HUDEP-2 (cell line): ENCODE data around the gene PDCL2.

Experiments used
- DNase-seq, 76 experiments: peaks; one replicate each; lab custom pipeline; 2025; ENCODE audit not compliant: unreplicated experiment in 76 of 76; lab: John Stamatoyannopoulos, UW

The PDCL2 gene

DNA sequence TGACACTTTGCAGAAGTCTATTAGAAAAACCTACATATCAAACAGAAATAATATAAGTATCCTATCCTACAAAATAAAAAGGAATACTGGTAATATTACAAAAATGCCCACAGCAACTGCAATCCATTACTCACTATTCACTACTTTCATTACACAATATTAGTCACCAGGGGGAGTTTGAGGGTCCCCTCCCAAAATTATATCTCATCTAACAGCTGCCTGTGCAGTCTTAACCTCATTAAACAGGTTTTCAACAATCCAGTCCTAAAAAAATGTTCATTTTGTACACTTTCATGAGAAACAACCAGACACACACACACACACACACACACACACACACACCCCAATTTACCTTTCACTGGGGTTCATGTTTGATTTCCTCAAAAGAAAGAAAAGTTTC is 48.2 kb downstream of the PDCL2 start:
- DNase-seq: peak in 11 of 76 experiments; percentile 1 to 31 (median 16)

DNA sequence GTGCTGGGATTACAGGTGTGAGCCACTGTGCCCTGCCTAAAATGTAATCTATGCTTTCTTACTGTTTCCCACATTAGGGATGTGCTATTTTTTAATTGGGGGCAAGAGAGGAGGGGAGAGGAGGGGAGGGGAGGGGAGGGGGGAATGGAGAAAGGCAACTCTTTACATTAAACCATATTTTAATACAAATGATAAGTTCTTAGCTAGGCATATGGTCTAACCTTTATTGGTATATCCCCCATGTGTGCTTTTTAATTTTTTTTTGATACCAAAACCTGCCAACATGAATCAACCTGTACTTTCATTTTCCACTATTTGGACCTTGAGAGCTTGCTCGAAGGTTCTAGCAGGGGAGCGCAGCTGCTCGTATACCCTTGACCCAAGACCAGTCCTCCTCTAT is 51.8 kb downstream of the PDCL2 start:
- DNase-seq: no peak

DNA sequence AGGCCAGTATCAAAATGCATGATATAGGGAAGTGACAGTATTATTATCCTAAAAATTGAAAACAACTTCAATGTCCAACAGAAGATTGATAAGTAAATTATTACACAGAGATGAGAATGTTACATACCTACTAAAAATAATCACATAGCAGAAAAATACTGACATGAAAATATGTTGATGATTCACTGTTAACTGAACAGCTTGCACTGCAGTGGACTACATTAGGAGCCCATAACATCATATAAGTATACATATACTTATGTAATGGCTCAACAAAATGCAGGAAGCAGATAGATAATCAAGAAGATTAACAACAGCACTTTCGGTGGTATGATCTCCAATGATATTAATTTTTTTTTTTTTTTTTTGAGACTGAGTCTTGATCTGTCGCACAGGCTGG is 52.4 kb downstream of the PDCL2 start:
- no peak for DNase-seq

DNA sequence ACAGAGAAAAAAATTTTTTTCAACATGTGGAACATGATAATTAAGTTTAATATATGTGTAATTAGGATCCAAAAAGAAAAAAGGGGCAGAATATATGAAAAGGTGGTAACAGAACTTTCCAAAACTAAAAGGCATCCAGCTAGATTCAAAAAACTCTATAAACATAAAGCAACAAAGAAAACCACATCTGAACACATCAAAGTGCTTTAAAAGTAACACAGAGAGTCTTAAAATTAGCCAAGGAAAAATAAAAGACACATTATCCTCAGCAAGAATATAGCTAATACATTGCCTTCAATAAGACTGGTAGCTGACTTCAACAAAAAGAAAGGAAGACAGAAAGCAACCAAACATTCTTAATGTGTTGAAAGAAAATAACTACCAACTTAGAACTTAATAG is 53.5 kb downstream of the PDCL2 start:
- no peak for DNase-seq

DNA sequence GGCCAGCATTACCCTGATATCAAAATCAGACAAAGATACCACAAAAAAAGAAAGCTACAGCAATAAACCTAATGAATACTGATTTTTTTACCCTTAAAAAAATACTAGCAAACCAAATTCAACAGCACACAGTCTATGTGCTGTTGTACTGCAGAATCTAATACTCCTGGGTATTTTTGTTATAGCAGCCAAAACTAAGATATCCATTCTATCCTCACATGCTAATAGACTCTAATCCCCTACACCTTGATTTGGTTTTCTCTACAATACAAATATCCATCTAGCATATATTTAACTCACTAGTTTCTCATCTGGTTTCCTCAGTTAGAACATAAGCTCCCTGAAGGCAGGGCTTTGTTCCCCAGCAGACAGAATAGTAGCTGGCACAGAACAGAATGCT is 57.7 kb downstream of the PDCL2 start:
- no peak for DNase-seq

DNA sequence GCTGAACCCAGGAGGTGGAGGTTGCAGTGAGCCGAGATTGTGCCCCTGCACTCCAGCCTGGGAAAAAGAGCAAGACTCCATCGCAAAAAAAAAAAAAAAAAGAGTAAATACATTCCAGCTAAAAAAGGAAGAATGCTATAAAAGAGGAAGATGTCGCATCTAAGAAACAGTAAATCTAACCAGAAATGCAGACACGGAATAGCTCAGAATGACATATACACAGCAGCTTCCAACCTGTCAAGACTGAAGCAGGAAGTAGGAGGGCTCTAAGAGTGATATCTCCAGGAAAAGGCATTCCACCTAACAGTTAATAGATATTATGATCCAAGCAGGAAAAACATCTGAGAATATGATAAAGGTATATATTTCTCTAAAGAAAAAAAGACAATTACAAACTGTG is 61.4 kb downstream of the PDCL2 start:
- DNase-seq: no peak

DNA sequence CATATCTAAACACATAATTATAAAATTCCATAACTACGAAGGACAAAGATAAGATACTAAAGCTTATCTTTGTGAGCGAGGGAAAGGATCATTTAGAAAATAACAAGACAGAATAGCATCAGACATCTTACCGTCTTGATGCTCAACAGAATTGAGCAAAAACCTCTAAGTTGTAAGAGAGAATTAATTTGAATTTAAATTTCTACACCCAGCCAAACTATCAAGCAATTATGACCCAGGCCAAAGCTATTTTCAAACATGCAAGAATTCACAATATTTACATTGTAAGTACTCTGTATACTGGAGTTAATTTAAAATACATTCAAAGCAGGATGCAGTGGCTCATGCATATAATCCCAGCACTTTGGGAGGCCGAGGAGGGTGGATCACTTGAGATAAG is 61.9 kb downstream of the PDCL2 start:
- no peak for DNase-seq

DNA sequence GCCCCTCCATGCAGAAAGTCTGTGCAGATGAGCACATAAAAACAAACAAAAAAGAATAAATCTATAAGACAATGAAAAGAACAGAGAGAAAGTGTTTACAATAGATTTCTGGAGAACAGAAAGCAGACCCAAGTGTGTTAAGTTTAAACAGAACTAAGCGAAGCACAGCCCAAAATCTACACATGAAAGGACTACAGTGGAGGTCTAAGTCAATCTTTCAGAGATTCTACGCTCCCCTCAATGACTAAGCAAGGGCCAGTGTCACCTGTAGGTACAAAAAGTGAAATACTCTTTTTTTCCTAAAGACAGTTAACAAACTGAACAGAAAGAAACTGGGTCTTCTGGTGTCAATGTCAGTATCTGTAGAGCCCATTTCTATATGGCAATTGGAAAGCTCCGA is 63.6 kb downstream of the PDCL2 start:
- DNase-seq: no peak

DNA sequence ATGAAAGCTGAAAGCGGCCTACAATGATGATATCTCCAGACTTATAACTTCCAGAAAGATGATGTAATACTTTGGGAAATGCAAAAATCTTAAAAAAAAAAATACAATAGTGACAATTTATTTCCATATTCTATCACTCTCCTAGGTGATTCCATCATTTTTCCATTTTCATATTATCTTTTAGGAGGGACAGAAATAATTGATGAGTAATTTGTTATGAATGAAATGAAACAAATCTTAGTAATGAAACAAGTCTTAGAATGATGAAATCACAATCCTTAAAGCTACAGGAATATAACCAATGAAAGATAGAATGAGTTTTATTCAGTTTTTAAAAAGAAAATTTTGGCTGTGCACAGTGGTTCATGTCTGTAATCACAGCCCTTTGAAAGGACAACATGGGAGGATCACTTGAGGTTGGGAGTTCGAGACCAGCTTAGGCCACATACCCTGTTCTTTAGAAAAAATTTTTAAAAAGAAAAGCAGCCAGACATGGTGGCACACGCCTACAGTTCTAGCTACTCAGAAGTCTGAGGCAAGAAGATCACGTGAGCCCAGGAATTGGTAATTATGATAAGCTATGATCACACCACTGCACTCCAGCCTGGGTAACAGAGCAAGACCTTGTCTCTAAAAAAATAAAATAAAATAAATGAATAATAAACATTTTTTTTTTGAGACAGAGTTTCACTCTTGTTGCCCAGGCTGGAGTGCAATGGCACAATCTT is 67.0 kb downstream of the PDCL2 start:
- no peak for DNase-seq

DNA sequence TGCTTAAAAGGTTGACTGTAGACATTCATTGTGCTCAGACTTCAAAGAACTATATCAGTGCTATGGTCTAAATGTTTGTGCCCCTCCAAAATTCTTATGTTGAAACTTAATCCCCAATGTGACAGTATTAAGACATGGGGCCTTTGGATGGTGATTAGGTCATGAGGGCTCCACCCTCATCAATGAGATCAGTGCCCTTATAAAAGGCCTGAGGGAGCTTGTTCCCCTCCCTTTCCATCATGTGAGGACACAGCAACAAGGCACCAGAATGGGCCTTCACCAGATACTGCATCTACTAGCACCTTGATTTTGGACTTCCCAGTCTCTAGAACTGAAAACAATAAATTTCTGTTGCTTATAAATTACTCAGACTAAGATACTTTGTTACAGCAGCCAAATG is 73.6 kb downstream of the PDCL2 start:
- DNase-seq: no peak

DNA sequence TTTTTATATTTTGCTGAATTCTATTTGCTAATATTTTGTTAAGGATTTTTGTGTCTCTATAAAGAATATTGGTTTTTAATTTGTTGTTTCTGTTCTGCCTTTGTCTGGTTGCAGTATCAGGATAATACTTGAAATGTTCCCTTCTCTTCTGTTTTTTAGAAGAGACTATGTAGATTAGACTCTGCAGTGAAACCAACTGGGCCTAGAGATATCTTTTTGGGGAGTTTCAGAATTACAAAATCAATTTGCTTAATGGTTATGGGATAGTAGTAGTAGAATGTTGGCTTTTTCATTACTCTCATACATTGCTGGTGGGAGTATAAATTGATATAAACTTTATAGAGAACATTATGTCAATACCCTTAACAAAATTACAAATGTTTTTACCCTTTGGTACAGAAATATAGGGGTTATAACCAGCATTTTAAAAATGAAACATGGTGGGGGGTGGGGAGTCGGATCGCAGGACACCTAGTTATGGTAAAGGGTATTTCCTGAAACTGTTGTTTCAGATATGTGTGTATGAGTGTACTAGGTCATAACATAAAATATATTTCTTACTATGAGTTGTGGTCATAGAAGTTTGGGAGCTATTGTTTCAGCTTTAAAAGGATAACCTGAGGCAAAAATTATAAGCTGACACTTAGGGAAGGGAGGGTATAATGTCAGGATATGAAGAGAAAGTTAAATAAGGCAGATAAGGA is 74.4 kb downstream of the PDCL2 start:
- no peak for DNase-seq

DNA sequence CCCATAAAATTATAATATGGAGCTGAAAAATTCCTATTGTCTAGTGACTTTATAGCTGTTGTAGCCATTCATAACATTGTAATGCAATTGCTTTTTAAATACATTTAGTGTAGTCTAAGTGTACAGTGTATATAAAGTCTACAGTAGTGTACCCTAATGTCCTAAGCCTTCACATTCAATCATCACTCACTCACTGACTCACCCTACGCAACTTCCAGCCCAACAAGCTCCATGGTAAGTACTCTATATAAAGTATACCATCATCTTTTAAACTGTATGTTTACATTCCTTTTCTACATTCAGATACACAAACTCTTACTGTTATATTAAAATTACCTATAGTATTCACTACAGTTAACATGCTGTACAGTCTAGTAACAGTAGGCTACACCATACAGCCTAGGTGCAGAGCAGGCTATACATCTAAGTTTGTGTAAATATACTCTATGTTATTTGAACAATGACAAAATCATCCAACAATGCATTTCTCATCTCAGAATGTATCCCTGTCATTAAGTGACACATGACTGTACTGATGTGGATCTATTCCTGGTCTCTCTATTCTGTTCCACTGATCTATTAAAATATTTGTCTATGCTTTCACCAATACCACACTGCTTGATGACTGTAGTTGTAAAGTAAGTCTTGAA is 79.0 kb downstream of the PDCL2 start:
- no peak for DNase-seq

DNA sequence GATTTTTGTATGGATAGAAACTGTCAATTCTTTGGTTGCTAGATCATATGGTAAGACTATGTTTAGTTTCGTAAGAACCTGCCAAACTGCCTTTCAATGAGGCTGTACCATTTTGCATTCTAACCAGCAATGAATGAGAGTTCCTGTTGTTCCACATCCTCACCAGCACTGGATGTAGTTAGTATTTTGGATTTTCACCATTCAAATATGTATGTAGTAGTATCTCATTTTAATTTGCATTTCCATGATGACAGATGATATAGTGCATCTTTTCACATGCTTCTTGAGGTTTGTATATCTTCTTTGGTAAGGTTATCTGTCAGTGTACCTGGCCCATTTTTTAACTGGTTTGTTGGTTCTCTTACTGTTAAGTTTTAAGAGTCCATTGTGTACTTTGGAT is 80.0 kb downstream of the PDCL2 start:
- DNase-seq: no peak

DNA sequence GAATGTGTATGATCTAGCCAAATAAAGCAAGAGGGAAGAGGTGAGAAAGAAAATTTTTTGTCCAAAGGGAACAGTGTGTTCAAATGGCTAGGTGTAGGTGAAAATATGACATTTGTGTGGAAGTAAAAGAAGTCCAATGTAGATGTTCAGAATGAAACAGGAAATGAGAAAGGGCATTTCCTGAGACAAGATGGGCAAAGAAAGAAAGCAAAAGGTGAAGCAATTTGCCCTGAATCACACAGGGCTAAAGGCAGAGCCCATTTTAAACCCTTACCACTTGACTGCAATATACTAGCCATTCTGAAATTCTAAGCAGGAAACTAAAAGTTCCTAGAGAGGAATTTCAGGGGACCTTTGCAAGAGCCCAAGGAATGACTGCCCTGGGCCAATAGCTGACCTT is 81.4 kb downstream of the PDCL2 start:
- DNase-seq: no peak

DNA sequence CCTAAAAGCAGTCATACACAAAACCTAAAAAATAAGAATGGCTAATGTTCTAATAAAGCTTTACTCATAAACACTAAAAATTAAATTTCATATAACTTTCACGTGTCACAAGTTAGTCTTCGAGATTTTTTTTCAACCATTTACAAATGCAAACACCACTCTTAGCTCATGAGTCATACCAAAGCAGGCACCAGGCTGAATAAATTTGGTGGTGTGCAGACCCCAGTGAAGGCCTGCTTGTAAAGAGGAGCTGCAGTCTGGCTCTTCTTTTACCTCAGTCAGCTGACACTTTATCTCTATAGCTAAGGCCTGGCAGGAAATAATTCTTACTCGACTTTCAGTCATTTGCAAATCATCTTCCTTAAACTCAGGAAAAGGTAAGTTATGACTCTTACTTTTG is 82.8 kb downstream of the PDCL2 start:
- DNase-seq: no peak

DNA sequence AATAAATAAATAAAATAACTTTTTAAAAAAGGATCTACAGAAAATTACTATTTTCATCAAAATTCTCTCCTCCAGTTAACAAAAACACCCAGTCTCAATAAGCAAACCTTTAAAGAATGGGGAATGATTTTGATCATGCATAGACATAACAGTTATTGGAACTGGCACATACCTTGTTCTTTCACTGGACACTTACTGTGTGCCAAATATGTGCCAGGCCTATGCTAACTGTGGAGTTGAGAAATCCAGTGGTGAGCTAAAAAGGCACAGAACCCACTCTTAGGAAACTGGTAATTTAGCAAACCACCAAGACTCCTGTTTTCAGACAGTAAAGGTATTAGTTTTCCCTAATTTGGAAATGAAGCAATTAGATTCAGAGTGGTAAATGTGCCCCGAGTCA is 84.4 kb downstream of the PDCL2 start:
- no peak for DNase-seq
